ENCODE results near the gene PCBP2.

Gene PCBP2

DNA sequence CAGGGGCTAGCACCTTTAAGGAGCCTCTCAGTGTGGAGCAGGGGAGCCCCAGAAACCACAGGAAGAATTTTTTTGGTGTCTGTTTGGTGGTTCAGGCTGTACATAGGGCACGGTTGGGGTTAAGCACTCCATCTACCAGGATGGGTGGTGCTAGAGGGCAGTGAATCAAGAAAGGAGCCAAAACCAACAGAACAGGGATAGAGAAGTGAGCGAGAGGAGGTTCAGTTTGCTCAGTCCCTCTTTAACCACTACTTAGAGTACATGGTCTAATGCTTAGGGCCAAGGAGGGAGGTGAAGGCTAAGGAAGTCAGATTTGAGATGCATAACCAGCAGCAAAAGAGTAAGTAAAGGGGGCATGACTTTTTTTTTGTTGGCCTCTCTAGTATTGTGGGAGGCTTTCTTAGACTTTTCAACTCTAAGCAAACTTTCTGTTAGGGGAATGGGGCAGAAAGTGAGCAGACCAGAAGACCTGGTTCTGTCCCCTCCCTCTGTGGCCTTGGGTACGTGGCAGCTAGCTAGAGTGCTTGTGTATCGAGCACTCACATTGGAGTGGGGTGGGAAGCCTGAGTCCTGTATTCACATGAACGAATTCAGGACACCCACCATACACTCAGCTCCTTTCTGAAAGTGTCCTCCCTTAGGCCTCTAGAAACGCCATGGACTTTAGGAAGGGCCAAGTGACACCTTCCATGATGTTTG lies 62.0 kb downstream of the PCBP2 start:
- DNase-seq = no peak

DNA sequence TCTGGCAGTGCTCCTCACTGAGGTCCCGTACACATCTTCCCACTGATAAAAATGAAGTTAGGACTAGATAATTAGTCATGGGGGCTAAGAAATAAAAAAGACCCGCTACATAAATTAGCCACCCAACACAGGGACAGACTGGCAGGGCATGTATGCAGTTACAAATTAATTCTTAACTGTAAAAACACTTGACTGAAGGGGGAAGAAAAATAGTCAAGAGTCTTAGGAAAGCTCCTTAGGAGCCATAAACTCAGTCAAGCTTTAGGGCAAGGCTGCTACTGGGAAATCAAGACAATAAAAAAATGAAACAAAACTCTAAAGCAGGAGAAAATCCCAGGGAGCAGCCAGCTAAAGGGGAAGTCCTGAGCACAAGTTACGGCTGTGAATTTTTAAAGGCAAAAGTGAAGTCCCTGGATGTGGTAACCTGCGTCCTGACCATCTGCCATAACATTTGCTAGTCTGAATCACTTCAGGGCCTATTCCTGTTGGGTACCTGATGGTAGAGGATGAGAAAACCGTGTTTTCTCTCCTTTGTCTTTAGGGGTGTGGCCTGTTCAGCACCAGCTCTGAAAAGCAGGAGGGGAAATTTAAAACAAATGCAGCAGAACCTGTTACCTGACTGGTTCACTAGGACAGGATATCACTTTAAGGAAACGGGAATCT lies 62.9 kb downstream of the PCBP2 start:
- DNase-seq = no peak

DNA sequence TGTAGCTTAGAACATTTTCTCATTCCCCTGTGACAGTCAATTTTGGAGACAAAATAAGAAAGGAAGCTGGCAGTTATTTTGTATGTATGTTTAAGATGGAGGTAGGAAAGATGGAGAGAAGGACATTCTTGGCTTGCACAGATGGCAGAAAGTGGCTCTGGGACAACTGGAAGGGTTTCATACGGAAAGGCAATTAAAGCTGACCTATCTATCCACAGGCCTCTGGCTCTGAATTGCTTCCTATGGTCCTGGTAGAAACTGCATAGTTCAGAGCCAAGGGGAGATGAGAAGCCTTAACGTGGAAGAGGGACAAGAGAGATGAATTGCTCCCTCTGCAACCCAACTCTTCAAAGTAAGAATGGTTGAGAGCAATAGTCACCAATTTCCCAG lies 63.4 kb downstream of the PCBP2 start:
- DNase-seq = no peak

DNA sequence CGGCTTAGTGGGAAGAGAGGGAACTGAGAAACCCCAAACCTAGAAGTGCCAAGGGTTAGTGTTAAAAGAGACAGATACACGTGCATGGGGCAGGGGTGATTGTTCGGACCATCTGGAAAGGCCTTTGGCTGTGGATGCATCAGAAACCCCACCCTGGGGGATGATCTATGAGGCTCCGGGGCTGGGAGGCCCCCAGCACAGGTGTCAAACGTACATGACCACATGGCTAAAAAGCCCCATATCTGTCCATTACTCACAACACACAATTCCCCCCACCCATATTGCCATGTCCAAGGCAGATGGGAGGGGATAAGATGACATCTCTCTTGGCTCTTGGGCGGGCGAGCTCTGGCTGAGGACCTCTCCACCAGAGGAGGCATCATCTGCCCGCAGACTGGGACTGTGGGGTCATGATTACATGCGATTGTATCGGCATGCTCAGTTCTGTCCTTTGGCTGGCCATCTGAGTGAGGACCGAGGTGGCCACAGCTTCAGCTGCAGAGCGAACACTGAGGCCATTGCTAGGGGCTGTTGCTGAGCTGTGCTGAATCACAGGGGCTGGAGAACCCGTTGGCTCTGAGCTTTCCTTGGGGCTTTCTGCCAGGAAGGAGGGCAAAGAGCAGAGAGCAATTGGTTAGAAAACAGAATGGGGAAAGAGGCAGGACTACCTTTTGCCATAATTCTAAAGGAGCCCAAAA lies 65.0 kb downstream of the PCBP2 start:
- DNase-seq = no peak

DNA sequence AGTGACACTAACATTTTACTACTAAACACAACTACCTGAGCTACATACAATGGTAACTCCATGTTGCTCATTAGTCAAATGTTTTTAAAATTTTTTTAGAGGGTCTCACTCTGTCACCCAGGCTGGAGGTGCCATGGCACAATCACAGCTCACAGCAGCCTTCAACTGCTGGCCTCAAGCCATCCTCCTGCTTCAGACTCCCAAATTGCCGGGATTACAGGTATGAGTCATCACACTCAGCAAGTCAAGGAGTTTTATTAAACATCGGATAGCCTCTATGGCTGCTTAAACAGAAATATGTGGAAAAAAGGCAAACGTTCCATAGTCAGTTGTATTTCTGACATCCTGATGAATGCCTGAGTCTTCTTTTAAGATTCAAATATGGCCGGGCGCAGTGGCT lies 66.5 kb downstream of the PCBP2 start:
- DNase-seq = no peak

DNA sequence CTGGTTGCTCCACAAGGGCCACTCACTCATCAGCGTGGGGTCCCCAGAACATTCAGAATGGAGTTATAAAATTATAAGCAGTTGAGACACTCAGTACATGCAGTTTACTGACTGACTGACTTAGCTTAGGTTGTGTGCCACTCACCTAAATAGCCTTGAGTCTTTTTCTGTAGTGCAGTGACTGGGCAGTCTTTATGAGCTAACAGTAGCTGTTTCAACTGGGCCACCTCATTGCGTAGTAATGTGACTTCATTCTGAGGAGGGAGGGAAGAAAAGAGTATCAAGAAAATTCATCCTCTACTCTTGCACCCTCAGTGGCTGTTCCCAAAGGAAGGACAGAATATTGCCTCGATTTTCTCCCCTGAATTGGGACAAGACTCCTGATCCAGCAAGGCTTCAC lies 71.2 kb downstream of the PCBP2 start:
- no peak for DNase-seq

- DNase-seq = no peak
These were observed 72.6 kb downstream of the PCBP2 start for GRCh38 chr12:53524476-53524875.

DNA sequence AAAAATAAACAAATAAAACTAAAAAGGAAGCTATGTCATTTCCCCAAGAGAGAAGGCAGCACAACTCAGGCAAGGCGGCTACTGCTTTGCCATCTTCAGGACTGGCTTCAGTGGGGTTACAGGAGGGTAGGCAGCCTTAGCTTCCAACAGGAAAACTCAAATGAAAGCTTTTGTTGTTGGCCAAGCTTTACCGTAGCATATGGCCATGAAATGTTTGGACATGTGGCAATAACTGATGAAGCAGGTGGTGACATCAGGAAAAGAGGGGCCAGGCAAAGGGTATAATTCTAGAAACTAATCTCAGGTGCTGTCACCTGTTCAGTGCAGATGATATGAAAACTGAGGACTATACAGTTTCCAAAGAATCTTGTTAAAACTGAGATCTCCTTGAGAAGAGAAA lies 78.2 kb downstream of the PCBP2 start:
- no peak for DNase-seq
